MM.1S (cell line): Measurements from ENCODE around the gene TNFSF8.
A peak's percentile ranks its signal among the peaks of the same experiment; 100 is the strongest.

Experiments
- DNase-seq: peaks from one replicate; pipeline ENCODE4 v3.0.0-alpha.2; 2015
- H2AFZ ChIP-seq: fragments of 300-600 bp; sonication (generic); 2 replicates; pipeline ENCODE4 v1.6.0; 2016; ENCODE audit warnings: antibody characterized with exemption, low read length
- H3F3A ChIP-seq: fragments of 300-600 bp; sonication (generic); 2 replicates; pipeline ENCODE4 v1.6.1; 2016; ENCODE audit warnings: mild to moderate bottlenecking, antibody characterized with exemption, low read length, moderate library complexity, mixed read lengths; ENCODE audit not compliant: insufficient read depth
- H3K27ac ChIP-seq: fragments of 300-600 bp; sonication (generic); 2 replicates; pipeline ENCODE4 v1.5.1; 2016; ENCODE audit warnings: mild to moderate bottlenecking, low read length
- H3K27me3 ChIP-seq: fragments of 300-600 bp; sonication (generic); replicated peaks from 2 replicates; pipeline ENCODE4 v1.6.0; 2016; ENCODE audit warnings: low read length; ENCODE audit not compliant: insufficient read depth
- H3K36me3 ChIP-seq: fragments of 300-600 bp; sonication (generic); replicated peaks from 2 replicates; pipeline ENCODE4 v1.6.1; 2016; ENCODE audit warnings: mild to moderate bottlenecking, low read length, mixed read lengths; ENCODE audit not compliant: insufficient read depth
- H3K4me1 ChIP-seq: fragments of 300-600 bp; sonication (generic); 2 replicates; pipeline ENCODE4 v1.6.1; 2016; ENCODE audit warnings: low read length, mixed read lengths
- H3K4me2 ChIP-seq: fragments of 300-600 bp; sonication (generic); 2 replicates; pipeline ENCODE4 v1.6.0; 2016; ENCODE audit warnings: low read depth, low read length
- H3K4me3 ChIP-seq: fragments of 300-600 bp; sonication (generic); 2 replicates; pipeline ENCODE4 v1.5.1; 2016; ENCODE audit warnings: low read length, mixed read lengths
- H3K79me2 ChIP-seq: fragments of 300-600 bp; sonication (generic); 2 replicates; pipeline ENCODE4 v1.6.1; 2016; ENCODE audit warnings: mixed run types, low read length, mixed read lengths
- H3K9ac ChIP-seq: fragments of 300-600 bp; sonication (generic); 2 replicates; pipeline ENCODE4 v1.6.1; 2016; ENCODE audit warnings: low read length, mixed read lengths
- H3K9me2 ChIP-seq: fragments of 300-600 bp; sonication (generic); replicated peaks from 2 replicates; pipeline ENCODE4 v1.6.1; 2016; ENCODE audit warnings: mild to moderate bottlenecking, low read length, mixed read lengths; ENCODE audit not compliant: insufficient read depth
- H3K9me3 ChIP-seq: fragments of 300-600 bp; sonication (generic); replicated peaks from 2 replicates; pipeline ENCODE4 v1.6.1; 2016; ENCODE audit warnings: mild to moderate bottlenecking, low read length, mixed read lengths; ENCODE audit not compliant: insufficient read depth
- H4K20me1 ChIP-seq: fragments of 300-600 bp; sonication (generic); 2 replicates; pipeline ENCODE4 v1.6.1; 2016; ENCODE audit warnings: mild to moderate bottlenecking, low read length, moderate library complexity, mixed read lengths; ENCODE audit not compliant: insufficient read depth
- EZH2 ChIP-seq: fragments of 300-600 bp; sonication (generic); optimal IDR thresholded peaks from 2 replicates; pipeline ENCODE3; 2017; ENCODE audit warnings: low read depth, mild to moderate bottlenecking, antibody characterized with exemption, low read length, mixed read lengths
- EZH2phosphoT487 ChIP-seq: fragments of 300-600 bp; sonication (generic); IDR thresholded peaks from 2 replicates; pipeline ENCODE4 v1.6.1; 2018; ENCODE audit warnings: antibody characterized with exemption, low read length
- TF ChIP-seq, protein P1 (sequence below): fragments of 300-600 bp; sonication (generic); IDR thresholded peaks from 2 replicates; pipeline ENCODE4 v1.5.1; 2016; ENCODE audit warnings: antibody characterized with exemption, low read length, mixed read lengths

The TNFSF8 gene

GRCh38 chr9:114930056-114930812, at the start of gene TNFSF8:
Gene TNFSF8, minus strand, starts transcription at chr9:114930591. Its CDS starts 288 bp downstream, at chr9:114930303.
- no peaks in the 10 kb centered on the region for H3K79me2 ChIP-seq
- H3K4me3 ChIP-seq = no peak within 1 kb of the TSS
- DNase-seq = no peak
- peaks cover 9% of the 10 kb centered on the region; the same call in 1 of the 2 replicates for H3F3A ChIP-seq
- H3K9me3 ChIP-seq = no peaks in the 10 kb centered on the region
- H4K20me1 ChIP-seq = no peaks in the 10 kb centered on the region
- H3K27ac ChIP-seq = peak within 1 kb of the TSS; percentile 15; the same call in 1 of the 2 replicates
- peaks cover 19% of the 10 kb centered on the region for H3K4me1 ChIP-seq
- H3K27me3 ChIP-seq = no peaks in the 10 kb centered on the region
- H3K36me3 ChIP-seq = no peaks in the 10 kb centered on the region
- H3K4me2 ChIP-seq = 0 out of 2 replicates have a peak within 1 kb of the TSS, but pooled peaks have one; percentile 22
- H2AFZ ChIP-seq = no peak within 1 kb of the TSS
- TF ChIP-seq, protein P1, sequence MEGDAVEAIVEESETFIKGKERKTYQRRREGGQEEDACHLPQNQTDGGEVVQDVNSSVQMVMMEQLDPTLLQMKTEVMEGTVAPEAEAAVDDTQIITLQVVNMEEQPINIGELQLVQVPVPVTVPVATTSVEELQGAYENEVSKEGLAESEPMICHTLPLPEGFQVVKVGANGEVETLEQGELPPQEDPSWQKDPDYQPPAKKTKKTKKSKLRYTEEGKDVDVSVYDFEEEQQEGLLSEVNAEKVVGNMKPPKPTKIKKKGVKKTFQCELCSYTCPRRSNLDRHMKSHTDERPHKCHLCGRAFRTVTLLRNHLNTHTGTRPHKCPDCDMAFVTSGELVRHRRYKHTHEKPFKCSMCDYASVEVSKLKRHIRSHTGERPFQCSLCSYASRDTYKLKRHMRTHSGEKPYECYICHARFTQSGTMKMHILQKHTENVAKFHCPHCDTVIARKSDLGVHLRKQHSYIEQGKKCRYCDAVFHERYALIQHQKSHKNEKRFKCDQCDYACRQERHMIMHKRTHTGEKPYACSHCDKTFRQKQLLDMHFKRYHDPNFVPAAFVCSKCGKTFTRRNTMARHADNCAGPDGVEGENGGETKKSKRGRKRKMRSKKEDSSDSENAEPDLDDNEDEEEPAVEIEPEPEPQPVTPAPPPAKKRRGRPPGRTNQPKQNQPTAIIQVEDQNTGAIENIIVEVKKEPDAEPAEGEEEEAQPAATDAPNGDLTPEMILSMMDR = no peak
- no peak for TF ChIP-seq EZH2
- TF ChIP-seq EZH2phosphoT487 = no peak
- H3K9ac ChIP-seq = no peak within 1 kb of the TSS
- no peaks in the 10 kb centered on the region for H3K9me2 ChIP-seq

- no peak for TF ChIP-seq EZH2phosphoT487
- TF ChIP-seq EZH2 = no peak
- TF ChIP-seq, protein P1 = no peak
- no peaks in the 10 kb centered on the region for H3K9me2 ChIP-seq
- no peak overlapping the region for H2AFZ ChIP-seq
- H3K4me2 ChIP-seq = no peak overlapping the region
- no peak for DNase-seq
- H3K36me3 ChIP-seq = no peaks in the 10 kb centered on the region
- H4K20me1 ChIP-seq = no peaks in the 10 kb centered on the region
- H3K27me3 ChIP-seq = no peaks in the 10 kb centered on the region
- H3K9me3 ChIP-seq = no peaks in the 10 kb centered on the region
- H3F3A ChIP-seq = no peaks in the 10 kb centered on the region
- H3K27ac ChIP-seq = no peak overlapping the region
- H3K4me1 ChIP-seq = no peaks in the 10 kb centered on the region
- H3K79me2 ChIP-seq = no peaks in the 10 kb centered on the region
- H3K9ac ChIP-seq = no peak overlapping the region
- no peak overlapping the region for H3K4me3 ChIP-seq
These were observed 42.8 kb upstream of the TNFSF8 start for GRCh38 chr9:114973216-114973615.

DNA sequence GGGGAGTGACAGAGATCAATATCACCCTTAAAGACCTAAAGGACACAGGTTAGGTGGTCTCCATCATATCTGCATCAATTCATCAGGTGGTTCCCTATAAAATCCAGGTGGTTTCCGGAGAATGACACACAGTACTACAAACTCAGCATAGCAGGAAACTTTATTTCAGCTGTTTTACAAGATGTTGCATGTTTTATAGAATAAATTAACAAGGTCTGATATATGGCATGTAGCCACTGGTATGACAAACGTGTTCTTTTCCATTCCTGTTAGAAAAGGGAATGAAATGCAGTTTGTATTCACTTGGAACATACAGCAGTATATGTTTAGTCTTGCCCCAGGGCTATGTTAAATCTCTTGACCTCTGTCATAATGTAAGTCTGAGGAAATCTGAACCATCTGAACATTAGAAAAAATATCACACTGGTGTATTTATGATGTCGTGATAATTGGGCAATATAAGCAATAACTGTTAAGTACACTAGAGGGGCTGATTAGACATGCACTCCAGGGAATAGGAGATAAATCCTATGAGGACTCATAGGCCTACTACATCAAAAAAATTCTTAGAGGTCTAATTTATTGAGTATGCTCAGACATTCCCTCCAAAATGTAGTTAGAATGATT, 42.2 kb upstream of the TNFSF8 start:
- no peaks in the 10 kb centered on the region for H3K79me2 ChIP-seq
- H3K4me1 ChIP-seq = no peaks in the 10 kb centered on the region
- no peak overlapping the region for H3K27ac ChIP-seq
- H3K36me3 ChIP-seq = no peaks in the 10 kb centered on the region
- H3K27me3 ChIP-seq = no peaks in the 10 kb centered on the region
- TF ChIP-seq EZH2phosphoT487 = no peak
- TF ChIP-seq, protein P1 = no peak
- H3K4me3 ChIP-seq = no peak overlapping the region
- no peak overlapping the region for H2AFZ ChIP-seq
- H3K4me2 ChIP-seq = no peak overlapping the region
- H4K20me1 ChIP-seq = no peaks in the 10 kb centered on the region
- H3K9ac ChIP-seq = no peak overlapping the region
- DNase-seq = no peak
- H3K9me3 ChIP-seq = no peaks in the 10 kb centered on the region
- H3K9me2 ChIP-seq = no peaks in the 10 kb centered on the region
- no peaks in the 10 kb centered on the region for H3F3A ChIP-seq
